Ammon's horn (tissue), 1 donor: ENCODE data around the gene EXOC6.
"Not testable (repeated sequence)": the region's sequence is repeated elsewhere in the genome, so short reads cannot be mapped to it uniquely, and the experiment has no call there.

Experiments
- DNase-seq: peaks from one replicate; pipeline ENCODE4 v3.0.0-alpha.2; 2016; ENCODE audit warnings: low spot score

Gene EXOC6

DNA sequence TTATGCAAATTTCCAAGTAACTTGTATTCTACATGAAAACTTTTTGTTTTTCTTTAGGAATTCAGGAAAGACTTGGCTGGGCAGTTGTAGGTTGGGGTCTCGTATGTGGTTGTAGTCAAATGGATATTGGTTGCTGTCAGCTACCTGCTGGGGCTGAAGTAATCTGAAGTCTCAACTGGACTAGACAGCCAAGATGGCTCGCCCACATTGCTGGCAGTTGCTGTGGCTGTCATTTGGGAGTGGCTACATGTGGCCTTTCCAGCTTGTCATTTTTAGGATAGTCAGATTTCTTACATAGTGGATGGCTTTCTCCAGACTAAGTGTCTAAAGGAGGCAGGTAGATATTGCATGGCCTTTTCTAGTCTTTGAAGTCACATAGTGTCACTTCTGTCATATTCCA is 32.6 kb downstream of the EXOC6 start:
- DNase-seq, result no peak

- DNase-seq, result no peak
These were observed 38.1 kb downstream of the EXOC6 start for GRCh38 chr10:92886334-92886961.

- no peak for DNase-seq
These were observed 42.2 kb downstream of the EXOC6 start for GRCh38 chr10:92890471-92890870.

DNA sequence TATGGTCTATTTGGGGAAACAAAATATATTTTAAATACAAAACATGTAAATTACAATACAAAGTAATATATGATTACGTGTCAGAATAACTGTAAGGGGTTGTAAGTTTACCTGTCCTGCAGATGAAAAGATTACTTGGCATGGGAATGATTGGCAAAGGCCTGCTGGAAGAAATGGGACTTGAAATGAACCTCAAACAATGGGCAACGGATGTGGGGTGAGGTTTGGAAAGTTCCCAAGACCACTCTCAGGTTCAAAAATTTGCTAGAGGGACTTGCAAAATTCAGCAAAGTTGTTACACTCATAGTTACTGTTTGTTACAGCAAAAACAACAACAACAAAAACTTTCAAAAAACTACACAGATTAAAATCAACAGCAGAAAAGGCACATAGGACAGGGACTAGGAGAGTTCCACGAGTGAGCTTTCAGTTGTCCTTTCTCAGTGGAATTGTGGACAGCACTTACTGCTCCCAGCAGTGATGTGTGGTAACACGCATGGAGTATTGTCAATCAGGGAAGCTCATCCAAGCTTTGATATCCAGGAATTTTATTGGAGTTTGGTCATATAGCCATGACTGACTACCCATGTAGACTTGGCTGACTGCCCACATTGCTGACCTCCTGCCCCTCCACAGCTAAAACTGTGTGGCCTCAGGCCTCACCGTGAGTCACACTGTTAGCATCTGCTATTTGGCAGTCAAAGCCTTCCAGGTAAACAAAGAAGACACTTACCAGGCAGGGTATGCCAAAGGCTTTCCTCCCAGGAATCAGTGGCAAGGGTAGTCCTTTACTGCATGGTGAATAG is 43.8 kb downstream of the EXOC6 start:
- DNase-seq, result no peak

GRCh38 chr10:92892691-92893054 is 44.4 kb downstream of the EXOC6 start:
- DNase-seq, result no peak

DNA sequence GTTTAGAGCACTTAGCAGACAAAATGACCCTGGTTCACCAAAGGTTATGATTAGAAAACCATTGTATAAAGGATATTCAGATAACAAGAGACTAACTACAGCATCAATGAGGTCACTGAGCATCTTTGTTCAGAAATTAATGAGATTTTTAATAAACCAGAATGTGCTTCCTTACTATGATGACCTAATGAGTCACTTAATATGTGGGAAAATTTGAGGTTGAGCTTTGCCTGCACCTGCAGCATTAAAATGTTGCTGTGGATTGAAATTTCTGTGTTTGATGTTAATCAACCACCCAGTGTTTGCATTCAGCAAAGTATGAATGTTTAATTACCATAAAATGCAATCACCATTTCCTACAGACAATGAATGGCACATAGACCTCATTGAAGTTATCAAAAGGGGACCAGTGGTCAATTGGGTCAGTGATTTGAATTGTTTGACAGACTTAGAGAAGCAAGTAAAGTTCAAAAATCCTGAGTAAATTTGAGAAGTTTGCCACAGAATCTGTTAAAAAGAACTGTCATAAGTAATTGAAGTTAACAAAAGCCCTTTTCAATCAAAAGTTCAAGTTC is 45.8 kb downstream of the EXOC6 start:
- no peak for DNase-seq

DNA sequence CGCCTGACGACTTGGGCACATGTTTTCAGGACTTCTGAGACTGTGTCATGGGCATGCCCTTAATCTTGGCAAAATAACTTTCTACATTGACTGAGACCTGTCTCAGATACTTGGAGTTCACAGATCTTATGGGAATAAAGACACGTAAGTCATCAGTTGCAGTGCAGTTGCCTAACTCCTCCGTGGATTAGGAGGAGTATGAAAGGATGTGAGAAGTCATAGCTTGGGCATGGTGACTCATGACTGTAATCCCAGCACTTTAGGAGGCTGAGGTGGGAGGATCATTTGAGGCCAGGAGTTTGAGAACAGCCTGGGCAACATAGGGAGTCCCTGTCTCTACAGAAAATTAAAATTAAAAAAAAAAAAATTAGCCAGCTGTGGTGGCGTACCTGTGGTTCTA is 49.6 kb downstream of the EXOC6 start:
- no peak for DNase-seq

- no peak for DNase-seq
These were observed 53.5 kb downstream of the EXOC6 start for GRCh38 chr10:92901819-92902251.

DNA sequence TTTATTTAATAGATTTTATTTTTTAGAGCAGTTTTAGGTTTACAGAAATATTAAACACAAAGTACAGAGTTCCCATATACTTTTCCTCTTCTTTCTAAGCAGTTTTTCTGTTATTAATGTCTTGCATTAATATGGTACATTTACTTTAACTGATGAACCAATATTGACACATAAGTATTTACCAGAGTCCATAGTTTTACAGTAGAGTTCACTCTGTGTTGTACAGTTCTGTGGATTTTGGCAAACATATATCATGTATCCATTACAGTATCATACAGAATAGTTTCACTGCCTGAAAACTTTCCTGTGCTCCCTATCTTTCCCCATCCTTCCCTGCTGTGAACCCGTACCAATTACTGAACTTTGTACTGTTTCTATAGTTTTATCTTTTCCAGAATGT is 55.3 kb downstream of the EXOC6 start:
- DNase-seq, result no peak

- DNase-seq, result no peak
These were observed 59.0 kb downstream of the EXOC6 start for GRCh38 chr10:92907280-92907679.

GRCh38 chr10:92912631-92913030 is 64.3 kb downstream of the EXOC6 start:
- not testable (repeated sequence) for DNase-seq

- no peak for DNase-seq
These were observed 65.7 kb downstream of the EXOC6 start for GRCh38 chr10:92913973-92914372.

DNA sequence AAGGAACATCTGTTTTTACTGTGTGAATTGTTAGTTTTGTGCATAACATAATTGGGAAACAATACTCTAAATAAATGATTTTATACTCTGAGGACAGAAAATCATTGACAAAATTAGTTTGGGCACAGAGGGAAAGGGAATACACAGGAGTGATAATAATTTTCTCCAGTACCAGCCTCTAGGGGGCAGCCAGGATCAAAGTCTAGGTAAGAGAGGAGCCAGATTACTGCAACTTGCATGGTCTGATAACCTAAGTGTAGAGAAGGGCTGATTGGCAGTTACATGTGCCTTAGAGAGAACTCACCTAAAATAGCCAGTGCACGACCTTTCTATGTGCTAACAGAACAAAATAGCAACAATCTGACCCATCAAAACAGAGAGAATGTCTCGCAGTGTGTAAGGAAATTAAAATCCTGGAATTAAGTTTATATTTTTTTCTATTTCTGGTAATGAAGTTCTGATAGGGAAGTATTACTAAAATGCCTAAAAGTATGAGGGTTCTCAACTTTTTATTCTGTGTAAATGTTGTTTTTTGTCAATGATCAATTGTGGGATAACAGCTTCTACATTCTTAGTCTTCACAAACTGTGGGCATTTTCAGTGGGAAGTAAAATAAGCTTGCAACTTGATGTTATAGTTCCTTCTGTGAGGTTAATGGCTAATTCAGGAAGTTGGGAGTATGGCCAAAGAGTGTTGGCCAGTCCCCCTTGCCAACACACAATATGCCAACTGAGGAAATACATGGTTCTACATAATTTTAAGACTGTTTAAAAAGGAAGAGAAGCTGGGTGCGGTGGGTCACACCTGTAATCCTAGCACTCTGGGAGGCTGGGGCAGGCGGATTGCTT is 66.4 kb downstream of the EXOC6 start:
- peak; percentile 32 for DNase-seq

DNA sequence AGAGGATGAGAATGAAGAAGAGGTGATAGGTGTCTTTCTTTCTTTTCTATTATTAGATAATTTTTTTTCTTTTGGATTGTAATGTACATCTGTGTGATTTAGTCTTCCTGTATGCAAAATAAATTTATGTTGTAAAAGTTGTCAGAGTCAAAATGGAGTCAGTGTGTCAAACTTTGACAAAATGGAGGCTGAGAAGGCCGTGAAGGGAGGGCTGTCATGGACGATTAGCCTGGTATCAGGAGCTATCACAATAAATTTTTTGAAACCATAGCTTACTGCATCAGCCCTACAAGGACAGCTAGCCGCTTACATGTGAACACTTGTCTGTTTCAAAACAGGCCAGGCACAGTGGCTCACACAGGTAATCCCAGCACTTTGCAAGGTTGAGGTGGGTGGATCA is 67.6 kb downstream of the EXOC6 start:
- no peak for DNase-seq

DNA sequence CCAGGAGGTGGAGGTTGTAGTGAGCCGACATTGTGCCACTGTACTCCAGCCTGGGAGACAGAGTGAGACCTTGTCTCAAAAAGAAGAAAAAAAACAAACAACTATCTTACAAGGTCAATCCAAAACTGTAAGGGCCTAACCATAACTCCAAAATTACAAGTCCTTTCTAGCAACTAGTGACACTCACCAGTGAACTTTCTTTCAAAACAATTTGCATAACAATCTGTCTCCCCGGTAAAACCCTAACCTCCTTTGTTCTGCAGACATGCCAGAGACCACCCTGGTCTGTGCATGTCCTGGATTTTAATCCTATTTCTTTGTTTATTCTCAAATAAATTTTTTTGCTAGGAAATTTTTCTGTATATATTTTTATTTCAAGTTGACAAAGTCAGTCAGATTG is 68.1 kb downstream of the EXOC6 start:
- no peak for DNase-seq

GRCh38 chr10:92918603-92919002 is 70.3 kb downstream of the EXOC6 start:
- no peak for DNase-seq

DNA sequence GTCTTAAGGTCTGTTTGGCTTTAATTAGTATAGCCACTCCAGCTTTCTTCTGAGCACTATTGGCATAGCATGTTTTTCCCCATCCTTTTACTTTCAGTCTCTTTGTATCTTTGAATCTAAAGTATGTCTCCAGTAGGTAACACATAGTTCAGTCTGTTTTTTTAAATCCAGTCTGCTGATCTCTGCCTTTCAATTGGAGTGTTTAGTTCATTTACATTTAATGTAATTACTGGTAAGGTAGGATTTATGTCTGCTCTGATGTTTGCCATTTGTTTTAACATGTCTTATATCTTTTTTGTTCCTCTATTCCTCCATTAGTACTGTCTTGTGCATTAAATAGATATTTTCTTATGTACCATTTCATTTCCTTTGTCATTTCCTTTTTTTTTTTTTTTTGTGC is 72.5 kb downstream of the EXOC6 start:
- DNase-seq, result no peak

DNA sequence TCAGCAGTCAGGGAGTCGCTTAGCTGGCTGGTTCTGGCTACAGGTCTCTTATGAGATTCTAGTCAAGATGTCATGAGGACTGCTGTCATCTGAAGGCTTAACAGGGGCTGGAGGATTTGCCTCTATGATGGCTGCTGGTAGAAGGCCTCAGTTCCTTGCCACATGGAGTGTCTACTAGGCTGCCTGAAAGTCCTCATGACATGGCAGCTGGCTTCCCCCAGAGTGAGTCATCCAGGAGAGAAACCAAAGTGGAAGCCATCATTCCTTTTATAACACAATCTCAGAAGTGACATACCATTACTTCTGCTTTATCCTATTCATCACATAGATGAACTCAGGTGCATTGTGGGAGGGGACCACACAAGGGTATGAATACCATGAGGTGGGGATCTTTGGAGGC is 75.1 kb downstream of the EXOC6 start:
- no peak for DNase-seq

- no peak for DNase-seq
These were observed 81.6 kb downstream of the EXOC6 start for GRCh38 chr10:92929896-92930295.

GRCh38 chr10:92931597-92931996 is 83.3 kb downstream of the EXOC6 start:
- DNase-seq, result no peak

DNA sequence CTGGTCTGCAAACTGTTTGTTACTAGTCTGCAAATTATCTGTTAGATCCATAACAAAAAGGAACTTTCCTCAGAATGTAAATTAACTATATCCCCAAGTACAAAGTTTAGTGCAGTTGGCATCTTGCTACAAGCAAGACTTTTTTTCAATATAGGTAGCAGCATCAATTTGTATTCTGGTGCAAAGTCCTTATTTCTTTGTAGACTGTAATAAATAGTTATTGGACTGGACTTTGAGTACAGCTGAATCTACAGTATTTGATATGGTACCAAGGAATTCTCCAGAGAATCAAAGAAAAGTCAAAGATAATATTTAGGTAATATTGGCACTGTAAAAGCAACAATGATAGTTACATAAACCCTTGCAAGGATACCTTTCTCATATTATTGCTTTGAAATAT is 89.6 kb downstream of the EXOC6 start:
- DNase-seq, result no peak

DNA sequence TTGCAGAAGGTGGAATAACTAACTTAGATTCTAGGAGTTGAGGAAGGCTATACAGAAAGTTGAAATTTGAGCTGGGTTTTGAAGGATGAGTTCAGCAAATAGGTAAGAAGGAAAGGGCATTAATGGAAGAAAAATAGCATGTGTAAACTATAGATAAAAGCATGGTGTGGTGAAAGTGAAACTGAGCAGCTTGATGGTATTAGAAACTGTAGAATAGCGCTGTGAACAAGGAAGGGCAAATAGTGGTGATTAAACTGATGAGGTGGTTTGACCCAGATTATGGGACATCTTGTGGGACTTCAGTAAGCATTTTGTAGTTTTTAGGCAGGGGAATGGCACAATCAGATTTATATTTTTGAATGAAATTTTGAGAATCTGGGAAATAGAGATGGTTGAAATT is 90.5 kb downstream of the EXOC6 start:
- no peak for DNase-seq

GRCh38 chr10:92942226-92942625 is 93.9 kb downstream of the EXOC6 start:
- no peak for DNase-seq
